ENCODE data around the gene MMP23B. TPM values are rescaled to one million over a fixed set of nuclear protein-coding genes. Genes with fewer than 3 reads are reported as not detected.
A peak's percentile ranks its signal among the peaks of the same experiment; 100 is the strongest.

Gene MMP23B
- polyA plus RNA-seq, 3 donors, result 0.21 to 1.5 (median 0.24) TPM

DNA sequence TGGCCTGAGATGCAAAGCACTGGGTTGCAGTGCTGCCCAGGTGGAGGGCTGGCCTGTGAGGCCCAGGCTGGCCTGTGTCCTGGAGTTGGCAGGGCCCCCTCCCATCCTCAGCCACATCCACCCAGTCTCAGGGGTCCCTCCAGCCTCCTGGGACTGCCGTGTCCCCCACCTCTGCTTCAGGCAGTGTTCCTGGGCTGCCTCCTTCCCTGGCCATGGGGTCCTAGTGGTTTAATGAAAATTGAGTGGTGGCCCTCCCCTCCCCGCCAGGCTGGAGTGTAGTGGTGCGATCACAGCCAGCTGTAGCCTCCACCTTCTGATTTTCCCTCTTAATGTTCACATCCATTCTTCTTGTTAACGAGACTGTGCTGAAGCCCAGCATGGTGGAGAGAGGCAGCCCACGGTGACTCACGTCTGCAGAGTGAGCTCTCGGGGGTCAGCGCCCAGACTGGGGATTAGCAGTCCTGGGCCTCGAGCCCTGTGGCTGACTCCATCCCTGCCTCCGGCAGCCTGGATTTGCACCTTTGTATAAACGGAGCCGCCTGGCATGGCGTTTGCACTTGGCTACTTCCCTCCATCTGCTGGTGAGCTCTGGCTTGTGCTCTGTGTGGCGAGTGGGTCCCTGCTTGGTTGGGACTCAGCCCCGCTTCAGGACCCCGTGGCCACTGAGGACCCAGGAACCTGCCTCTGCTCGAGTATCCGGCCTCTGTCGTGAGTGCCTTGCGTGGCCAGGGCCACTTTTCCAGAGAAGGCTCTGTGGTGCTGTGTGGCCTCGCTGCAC lies 9.8 kb upstream of the MMP23B start:
- Histone ChIP-seq H3K79me2 (ENCODE audit: insufficient read depth, low read length) (peaks cover 2% of the 10 kb centered on the region), H3K4me1 (ENCODE audit: control insufficient read depth in 1 of 2, insufficient read depth in 2 of 2, low read length in 2 of 2) (peaks cover 0 to under 1% of the 10 kb centered on the region in 2 donors), H3K27me3 (ENCODE audit: control insufficient read depth in 2 of 2, insufficient read depth in 2 of 2, low read length in 2 of 2) (no peaks in the 10 kb centered on the region), H4K20me1 (ENCODE audit: insufficient read depth, low read length) (peaks cover 2% of the 10 kb centered on the region), H3K4me2 (replicated peaks; ENCODE audit: extremely low read depth, low read length, poor library complexity, severe bottlenecking) (no peak overlapping the region), H3K4me3 (replicated peaks in 1 of 3; ENCODE audit: low read depth in 2 of 3, low read length in 3 of 3) (no peak overlapping the region), H3K9me3 (replicated peaks in 1 of 2; ENCODE audit: control insufficient read depth in 1 of 2, insufficient read depth in 1 of 2, low read length in 2 of 2) (no peaks in the 10 kb centered on the region), H3K9ac (ENCODE audit: insufficient read depth, low read length, poor library complexity, severe bottlenecking) (no peak overlapping the region), H2AFZ (ENCODE audit: insufficient read depth, low read depth, low read length, poor library complexity, severe bottlenecking) (no peak overlapping the region), H3K36me3 (replicated peaks in 1 of 2; ENCODE audit: control insufficient read depth in 1 of 2, insufficient read depth in 2 of 2, low read length in 2 of 2) (peaks cover 0 to 5% of the 10 kb centered on the region in 2 donors), H3K27ac (ENCODE audit: low read depth in 1 of 2, low read length in 2 of 2) (no peak overlapping the region)
- Mint-ChIP-seq H3K9me3 (peaks cover 0 to 2% (median 0%) of the 10 kb centered on the region in 7 donors), H3K36me3 (peaks cover 7 to 16% of the 10 kb centered on the region in 2 donors), H3K4me1 (peaks cover 3% of the 10 kb centered on the region), H3K27ac (peak overlapping the region in 2 of 7 donors; percentile 27 to 69), H3K4me3 (no peak overlapping the region), H3K27me3 (ENCODE audit: low read depth in 3 of 3) (peaks cover 0 to 3% (median 2%) of the 10 kb centered on the region in 3 donors)
- WGBS (ENCODE audit: insufficient coverage), result 95% methylated on average over 17 of the region's 21 CpGs
- DNase-seq, result no peak
- TF ChIP-seq, protein P1, sequence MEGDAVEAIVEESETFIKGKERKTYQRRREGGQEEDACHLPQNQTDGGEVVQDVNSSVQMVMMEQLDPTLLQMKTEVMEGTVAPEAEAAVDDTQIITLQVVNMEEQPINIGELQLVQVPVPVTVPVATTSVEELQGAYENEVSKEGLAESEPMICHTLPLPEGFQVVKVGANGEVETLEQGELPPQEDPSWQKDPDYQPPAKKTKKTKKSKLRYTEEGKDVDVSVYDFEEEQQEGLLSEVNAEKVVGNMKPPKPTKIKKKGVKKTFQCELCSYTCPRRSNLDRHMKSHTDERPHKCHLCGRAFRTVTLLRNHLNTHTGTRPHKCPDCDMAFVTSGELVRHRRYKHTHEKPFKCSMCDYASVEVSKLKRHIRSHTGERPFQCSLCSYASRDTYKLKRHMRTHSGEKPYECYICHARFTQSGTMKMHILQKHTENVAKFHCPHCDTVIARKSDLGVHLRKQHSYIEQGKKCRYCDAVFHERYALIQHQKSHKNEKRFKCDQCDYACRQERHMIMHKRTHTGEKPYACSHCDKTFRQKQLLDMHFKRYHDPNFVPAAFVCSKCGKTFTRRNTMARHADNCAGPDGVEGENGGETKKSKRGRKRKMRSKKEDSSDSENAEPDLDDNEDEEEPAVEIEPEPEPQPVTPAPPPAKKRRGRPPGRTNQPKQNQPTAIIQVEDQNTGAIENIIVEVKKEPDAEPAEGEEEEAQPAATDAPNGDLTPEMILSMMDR (IDR thresholded peaks at IDR 0.05), result no peak
- intact Hi-C loops (cut with micrococcal nuclease), result no loop called here

DNA sequence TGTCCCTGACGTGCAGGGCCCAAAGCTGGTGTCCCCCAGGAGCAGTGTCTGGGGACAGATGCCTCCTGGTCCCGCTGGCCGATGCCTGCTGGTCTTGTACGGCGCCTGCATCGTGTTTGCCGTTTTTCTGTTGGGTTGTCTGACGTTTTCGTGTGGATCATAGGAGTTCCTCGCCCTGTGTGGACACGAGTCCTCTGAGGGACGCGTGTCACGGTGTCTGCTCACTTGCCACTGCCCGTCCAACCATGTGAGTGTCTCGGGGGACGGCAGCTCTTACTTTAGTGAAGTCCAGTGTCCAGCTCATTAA lies 9.2 kb upstream of the MMP23B start:
- peaks cover 0 to 3% (median 2%) of the 10 kb centered on the region in 3 donors for H3K27me3 Mint-ChIP-seq (ENCODE audit: low read depth in 3 of 3)
- Histone ChIP-seq H3K9ac (ENCODE audit: insufficient read depth, low read length, poor library complexity, severe bottlenecking) (no peak overlapping the region), H3K4me3 (replicated peaks in 1 of 3; ENCODE audit: low read depth in 2 of 3, low read length in 3 of 3) (no peak overlapping the region), H3K9me3 (replicated peaks in 1 of 2; ENCODE audit: control insufficient read depth in 1 of 2, insufficient read depth in 1 of 2, low read length in 2 of 2) (no peaks in the 10 kb centered on the region), H3K79me2 (ENCODE audit: insufficient read depth, low read length) (no peaks in the 10 kb centered on the region), H3K27ac (ENCODE audit: low read depth in 1 of 2, low read length in 2 of 2) (no peak overlapping the region), H3K4me2 (replicated peaks; ENCODE audit: extremely low read depth, low read length, poor library complexity, severe bottlenecking) (no peak overlapping the region), H3K36me3 (replicated peaks in 1 of 2; ENCODE audit: control insufficient read depth in 1 of 2, insufficient read depth in 2 of 2, low read length in 2 of 2) (peaks cover 0 to 5% of the 10 kb centered on the region in 2 donors), H4K20me1 (ENCODE audit: insufficient read depth, low read length) (no peaks in the 10 kb centered on the region), H3K27me3 (ENCODE audit: control insufficient read depth in 2 of 2, insufficient read depth in 2 of 2, low read length in 2 of 2) (no peaks in the 10 kb centered on the region), H3K4me1 (ENCODE audit: control insufficient read depth in 1 of 2, insufficient read depth in 2 of 2, low read length in 2 of 2) (no peaks in the 10 kb centered on the region), H2AFZ (ENCODE audit: insufficient read depth, low read depth, low read length, poor library complexity, severe bottlenecking) (no peak overlapping the region)
- intact Hi-C loops (cut with micrococcal nuclease), result no loop called here
- H3K36me3 Mint-ChIP-seq, result peaks cover 3 to 12% of the 10 kb centered on the region in 2 donors
- DNase-seq, result no peak
- no peak overlapping the region for H3K4me3 Mint-ChIP-seq
- no peaks in the 10 kb centered on the region for H3K4me1 Mint-ChIP-seq
- peaks cover 0 to 2% (median 0%) of the 10 kb centered on the region in 7 donors for H3K9me3 Mint-ChIP-seq
- H3K27ac Mint-ChIP-seq, result peak overlapping the region in 1 of 7 donors; percentile 72
- TF ChIP-seq, protein P1 (IDR thresholded peaks at IDR 0.05), result no peak
- WGBS (ENCODE audit: insufficient coverage), result 98% methylated on average over 17 of the region's 17 CpGs

All from CD14-positive monocyte (primary cell).